GM19240 (cell line): ENCODE measurements around the gene MAGI3.
"Not testable (repeated sequence)": the region's sequence is repeated elsewhere in the genome, so short reads cannot be mapped to it uniquely, and the experiment has no call there.

Source experiments
- DNase-seq: peaks from one replicate; pipeline ENCODE4 v3.0.0; 2011; ENCODE audit warnings: low spot score; ENCODE audit not compliant: insufficient read length

Gene MAGI3

GRCh38 chr1:113575744-113576260, 185.5 kb downstream of the MAGI3 start:
- DNase-seq, result not testable (repeated sequence)

GRCh38 chr1:113576271-113576670, 186.0 kb downstream of the MAGI3 start:
- no peak for DNase-seq

- DNase-seq, result no peak
Observed at GRCh38 chr1:113579256-113580018, 189.1 kb downstream of the MAGI3 start.

- no peak for DNase-seq
Observed at GRCh38 chr1:113581323-113581722, 191.0 kb downstream of the MAGI3 start.

- DNase-seq, result no peak
Observed at GRCh38 chr1:113582084-113582483, 191.8 kb downstream of the MAGI3 start.

- DNase-seq, result no peak
Observed at GRCh38 chr1:113587475-113587874, 197.2 kb downstream of the MAGI3 start.

GRCh38 chr1:113592230-113592629, 201.9 kb downstream of the MAGI3 start:
- DNase-seq, result no peak

GRCh38 chr1:113593550-113594297, 203.4 kb downstream of the MAGI3 start:
- no peak for DNase-seq

GRCh38 chr1:113604466-113604865, 214.2 kb downstream of the MAGI3 start:
- not testable (repeated sequence) for DNase-seq

GRCh38 chr1:113605146-113605545, 214.8 kb downstream of the MAGI3 start:
- DNase-seq, result no peak

GRCh38 chr1:113608399-113608798, 218.1 kb downstream of the MAGI3 start:
- no peak for DNase-seq

- no peak for DNase-seq
Observed at GRCh38 chr1:113610372-113610771, 220.1 kb downstream of the MAGI3 start.

- no peak for DNase-seq
Observed at GRCh38 chr1:113615425-113615824, 225.1 kb downstream of the MAGI3 start.

- no peak for DNase-seq
Observed at GRCh38 chr1:113616156-113616555, 225.8 kb downstream of the MAGI3 start.

GRCh38 chr1:113617438-113618141, 227.3 kb downstream of the MAGI3 start:
- DNase-seq, result no peak

GRCh38 chr1:113628997-113629396, 238.7 kb downstream of the MAGI3 start:
- DNase-seq, result no peak

GRCh38 chr1:113630340-113631327, 240.3 kb downstream of the MAGI3 start:
- no peak for DNase-seq

- no peak for DNase-seq
Observed at GRCh38 chr1:113641396-113641795, 251.1 kb downstream of the MAGI3 start.

GRCh38 chr1:113647164-113647563, 256.8 kb downstream of the MAGI3 start:
- DNase-seq, result no peak

GRCh38 chr1:113648478-113648877, 258.2 kb downstream of the MAGI3 start:
- DNase-seq, result no peak

- no peak for DNase-seq
Observed at GRCh38 chr1:113652771-113653170, 262.5 kb downstream of the MAGI3 start.
